CD4-positive, alpha-beta T cell treated with Interleukin-10 for 1 hour (primary cell): ENCODE measurements around the gene SLC44A1.

Source experiments
- DNase-seq: peaks from one replicate; pipeline ENCODE4 v3.0.0-alpha.2; 2020

The SLC44A1 gene

DNA sequence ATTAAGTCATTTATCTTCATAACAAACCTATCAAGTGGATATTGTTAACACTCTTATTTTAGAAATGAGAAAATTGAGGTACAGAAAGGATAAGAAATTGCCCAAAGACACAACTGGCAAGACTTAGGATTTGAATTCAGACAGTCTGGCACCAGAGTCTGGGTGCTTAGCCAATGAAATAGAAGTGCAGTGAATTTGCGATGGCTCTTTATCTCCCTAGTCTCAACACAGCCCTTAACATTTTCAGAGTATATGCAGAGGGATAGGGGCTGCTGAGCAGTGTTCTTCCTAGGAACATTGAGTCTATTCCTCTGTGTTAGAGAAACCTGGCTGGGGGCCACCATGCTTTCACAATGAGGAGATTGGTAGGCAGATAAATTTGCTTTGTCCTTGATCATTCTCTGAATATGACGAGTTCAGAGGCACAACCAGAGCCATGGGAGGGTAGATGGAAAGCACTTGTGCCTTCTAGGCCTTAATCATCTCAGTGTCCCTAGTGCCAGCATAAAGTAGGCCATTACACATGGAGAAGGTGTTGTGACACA lies 197.2 kb downstream of the SLC44A1 start:
- DNase-seq: no peak

DNA sequence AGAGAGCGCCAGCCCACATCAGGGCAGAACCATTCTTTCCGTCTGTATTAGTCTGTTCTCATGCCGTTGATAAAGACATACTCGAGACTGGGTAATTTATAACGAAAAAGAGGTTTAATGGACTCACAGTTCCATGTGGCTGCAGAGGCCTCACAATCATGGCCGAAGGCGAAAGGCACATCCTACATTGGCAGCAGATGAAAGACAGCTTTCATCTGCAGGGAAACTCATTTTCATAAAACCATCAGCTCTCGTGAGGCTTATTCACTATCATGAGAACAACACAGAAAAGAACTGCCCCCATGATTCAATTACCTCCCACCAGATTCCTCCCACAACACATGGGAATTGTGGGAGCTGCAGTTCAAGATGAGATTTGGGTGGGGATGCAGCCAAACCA lies 198.7 kb downstream of the SLC44A1 start:
- DNase-seq: no peak

DNA sequence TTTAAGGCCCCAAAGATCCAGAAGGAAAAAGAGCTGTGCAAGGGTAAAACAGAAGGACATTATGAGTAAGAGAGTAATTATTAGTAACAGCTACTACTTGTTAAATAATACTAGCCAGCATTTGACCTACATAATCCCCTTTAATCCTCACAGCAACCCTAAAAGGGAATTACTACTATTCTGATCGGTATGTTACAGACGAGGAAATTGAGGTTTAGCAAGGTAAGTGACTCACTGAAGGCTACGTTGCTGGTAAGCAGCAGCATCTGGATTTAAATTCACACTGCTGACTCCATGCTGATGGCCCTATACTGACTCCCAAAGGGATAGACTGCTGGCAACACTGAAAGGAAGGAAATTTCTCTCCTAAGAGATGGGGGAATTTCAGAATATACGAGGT lies 199.7 kb downstream of the SLC44A1 start:
- DNase-seq: no peak

DNA sequence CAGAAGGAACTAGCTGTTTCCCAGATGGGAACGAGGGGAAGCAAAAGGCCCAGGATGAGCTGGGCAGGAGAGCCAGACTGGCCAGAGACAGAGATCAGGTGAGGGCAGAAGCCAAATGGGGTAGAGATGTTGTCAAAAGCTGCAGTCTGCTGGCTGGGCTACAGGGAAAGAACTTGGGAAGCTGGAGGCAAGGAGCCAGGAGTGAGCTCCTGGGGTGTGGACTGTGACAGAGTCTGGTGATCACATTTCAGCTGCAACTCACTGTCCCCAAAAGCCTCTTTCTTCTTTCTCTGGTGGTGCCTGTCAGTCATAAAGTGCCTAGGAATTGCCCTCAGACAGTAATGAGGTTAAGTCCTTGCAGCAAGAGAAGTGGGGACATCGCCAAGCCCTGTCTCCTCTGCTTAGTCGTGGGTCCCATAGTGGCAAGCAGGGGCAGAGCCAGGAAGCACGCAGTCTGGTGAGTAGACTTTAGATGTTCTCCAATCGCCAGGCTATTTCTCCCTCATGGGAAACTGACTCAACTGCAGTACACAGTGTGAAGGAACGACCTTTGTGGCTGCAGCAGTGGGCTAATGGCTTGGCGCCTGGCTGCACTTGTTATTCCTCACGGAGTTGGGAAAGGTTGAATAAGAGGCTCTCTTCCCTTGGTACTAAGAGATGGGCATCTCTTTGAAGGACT lies 200.9 kb downstream of the SLC44A1 start:
- DNase-seq: no peak

DNA sequence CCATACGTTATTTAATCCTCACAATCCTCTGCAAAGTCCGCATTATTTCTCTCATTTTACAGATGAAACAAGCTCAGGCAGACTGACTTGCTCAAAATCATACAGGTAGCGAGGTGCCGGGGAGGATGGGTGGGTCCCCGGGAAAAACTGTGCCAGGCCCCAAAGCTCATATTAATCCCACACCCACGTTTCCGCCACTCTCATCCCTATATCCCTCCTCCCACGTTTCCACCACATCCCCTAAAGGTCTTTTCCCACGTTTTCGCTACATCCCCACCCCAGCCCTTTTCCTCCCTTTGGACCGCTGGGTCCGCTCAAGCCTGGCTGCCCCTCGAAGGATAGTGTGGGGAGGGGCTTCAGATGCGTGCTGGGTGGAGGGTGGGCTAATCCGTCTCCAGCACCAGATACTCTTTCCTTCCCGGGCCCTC lies 202.9 kb downstream of the SLC44A1 start:
- no peak for DNase-seq

DNA sequence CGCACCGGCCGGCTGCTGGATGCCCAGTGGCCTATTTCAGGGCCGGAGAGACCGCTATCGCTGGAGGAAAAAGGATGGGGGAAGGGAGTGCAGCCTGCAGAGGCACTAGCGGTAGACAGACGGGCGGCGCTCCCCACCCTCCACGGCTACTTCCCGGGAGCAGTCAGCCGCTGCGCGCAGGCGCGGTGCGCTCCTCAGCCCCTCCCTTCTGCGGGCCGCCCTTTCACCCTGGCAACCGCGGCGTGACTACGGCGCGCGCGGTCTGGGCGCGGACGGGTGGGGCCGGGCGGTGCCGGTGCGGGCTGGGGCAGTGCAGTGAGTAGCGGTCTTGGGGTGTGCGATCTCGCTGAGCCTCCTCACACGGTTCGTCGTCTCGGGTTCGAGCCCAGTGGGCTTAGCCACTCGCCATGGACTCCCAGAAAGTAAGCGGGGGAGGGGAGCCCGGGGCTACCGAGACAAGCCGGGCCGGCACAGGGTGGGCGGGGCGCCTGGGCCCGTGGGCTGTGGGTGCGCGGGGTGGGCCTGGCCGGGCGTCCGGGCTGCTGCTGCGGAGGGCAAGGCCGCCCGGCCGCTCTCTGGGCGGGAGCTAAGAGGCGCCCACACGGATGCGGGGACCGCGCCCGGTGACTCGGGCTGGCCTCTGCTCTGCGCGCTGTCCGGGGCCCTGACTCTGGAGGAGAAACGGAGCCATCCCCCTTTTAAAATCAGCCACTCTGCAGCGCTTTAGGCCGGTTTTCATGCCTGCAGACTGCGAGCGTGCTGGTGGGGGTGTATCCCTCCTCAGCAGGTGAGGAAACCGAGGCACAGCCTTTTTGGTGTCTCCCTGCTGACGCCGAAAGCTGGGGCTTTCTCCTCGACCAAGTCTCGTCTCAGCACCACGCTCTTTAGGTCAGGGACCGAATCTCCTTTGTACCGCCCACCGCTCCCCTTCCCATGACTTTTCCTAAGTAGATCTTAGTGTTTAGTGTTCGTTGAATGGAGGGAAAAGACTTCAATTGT lies 203.7 kb downstream of the SLC44A1 start, which contains the start of gene FSD1L:
Gene FSD1L (plus strand): TSS at position 221 of the 999 bp plus-strand sequence. CDS start 187 bp downstream, at position 408.
- peak; percentile 84 for DNase-seq

DNA sequence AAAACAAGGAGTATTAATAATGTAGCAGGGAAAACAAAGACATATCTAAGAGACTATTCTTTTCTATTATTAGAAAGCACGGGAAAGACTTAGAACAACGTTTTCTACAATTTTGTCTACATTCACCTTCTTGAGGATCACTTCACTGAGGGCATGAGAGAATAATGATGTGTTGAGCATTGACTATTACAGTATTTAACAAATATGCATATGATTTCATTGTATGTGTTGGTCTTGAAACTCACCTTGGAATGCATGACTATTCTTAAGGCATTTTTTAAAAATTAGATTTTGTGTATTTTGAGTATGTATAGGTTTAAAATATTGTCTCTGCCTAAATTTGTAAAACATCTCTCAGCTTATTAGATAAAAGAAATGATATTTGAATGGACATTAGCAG lies 204.6 kb downstream of the SLC44A1 start:
- DNase-seq: no peak

DNA sequence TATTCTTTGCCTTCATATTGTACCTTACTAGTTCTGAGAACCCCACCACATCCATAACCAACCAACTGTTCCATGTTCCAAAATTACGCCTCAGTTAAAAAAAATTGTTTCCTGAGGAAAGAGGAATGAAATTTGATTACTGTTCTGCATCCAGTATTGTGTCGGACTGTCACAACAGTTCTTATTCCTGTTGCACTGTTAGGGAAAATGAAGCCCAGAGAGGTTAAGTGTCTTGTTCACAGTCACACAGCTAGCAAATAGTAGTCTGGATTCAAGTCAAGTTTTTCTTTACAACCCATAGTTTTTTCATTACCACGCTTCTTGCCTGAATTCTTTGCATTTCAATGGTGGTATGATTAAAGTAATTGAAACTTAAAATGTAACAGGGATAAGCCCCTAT lies 207.7 kb downstream of the SLC44A1 start:
- DNase-seq: no peak

DNA sequence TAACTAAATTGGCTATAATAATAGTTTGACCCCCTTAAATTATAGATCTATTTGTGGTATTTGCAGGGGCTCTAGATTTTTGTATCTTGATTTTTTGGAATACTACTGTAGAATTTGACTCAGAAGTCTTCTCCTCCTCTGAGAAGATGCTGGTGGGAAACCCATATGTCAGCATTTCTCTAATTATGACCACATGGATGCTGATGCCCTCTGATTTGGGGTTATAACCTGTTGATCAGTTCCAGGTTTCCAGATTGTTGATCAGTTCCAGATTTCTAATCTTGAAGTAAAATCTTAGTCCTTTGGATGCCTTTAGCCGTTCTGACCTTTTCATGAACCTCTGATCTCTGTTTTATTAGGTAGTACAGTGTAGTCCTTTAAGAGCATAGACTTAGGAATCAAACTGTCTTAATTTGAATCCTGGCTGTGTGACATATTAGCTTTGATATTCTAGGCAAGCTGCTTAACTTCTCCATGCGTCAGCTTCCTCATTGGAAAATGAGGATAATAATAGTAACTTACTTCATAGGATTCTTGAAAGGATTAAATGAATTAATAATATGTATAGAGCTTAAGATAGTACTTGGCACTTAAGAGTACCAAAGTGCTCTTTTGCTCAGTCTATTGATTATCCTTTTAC lies 211.5 kb downstream of the SLC44A1 start:
- no peak for DNase-seq

DNA sequence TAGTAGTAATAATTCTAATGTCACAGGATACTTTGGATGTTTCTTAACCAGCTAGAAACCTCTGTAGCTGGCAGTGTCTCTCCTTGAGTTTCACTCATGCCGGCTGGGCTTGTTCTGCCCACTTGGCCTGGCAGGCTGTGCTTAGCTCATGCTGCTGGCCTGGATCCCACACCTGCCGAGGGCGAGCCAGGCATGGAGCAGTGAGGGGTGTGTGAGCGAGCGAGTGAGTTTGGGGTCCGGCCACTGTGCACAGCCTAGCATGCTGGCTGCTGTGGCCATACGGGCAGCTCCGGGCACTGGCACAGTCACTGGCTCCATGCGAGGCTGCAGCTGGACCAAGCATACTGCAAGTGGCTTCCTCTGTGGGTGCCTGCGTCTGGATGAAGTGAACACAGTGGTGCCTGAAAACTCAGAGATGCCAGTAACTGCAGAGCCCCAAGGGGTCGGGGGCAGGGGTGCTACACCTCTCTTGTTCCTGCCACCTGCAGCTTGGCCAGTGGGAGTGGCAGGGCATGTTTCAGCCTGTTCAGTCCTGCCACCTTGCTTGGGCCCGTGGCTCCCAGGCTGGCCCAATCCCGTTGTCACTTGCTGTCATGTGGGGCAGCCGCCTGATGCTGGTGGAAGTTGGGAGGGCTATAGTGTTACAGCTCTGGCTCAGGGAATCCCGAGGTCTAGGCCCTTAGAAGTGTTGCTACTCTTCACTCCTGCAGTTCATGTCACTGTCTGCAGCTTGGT lies 213.3 kb downstream of the SLC44A1 start:
- DNase-seq: no peak

DNA sequence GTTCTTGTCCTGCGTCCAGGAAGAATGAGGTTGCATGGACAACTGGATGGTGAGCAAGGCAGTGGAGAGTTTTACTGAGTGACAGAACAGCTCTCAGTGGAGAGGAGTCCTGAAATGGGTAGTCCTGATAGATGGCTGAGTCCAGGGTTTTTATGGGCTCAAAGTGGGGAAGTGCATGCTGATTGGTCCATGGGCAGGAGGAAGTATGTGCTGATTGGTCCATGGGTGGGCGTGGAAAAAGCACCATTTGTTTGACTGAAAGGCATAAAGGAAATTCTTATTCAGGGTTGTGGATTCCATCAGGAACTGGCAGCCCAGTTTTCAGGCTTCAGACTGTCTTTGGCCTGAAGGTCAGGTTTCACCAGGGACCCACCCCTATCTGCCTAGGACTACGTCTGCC lies 214.0 kb downstream of the SLC44A1 start:
- DNase-seq: no peak

DNA sequence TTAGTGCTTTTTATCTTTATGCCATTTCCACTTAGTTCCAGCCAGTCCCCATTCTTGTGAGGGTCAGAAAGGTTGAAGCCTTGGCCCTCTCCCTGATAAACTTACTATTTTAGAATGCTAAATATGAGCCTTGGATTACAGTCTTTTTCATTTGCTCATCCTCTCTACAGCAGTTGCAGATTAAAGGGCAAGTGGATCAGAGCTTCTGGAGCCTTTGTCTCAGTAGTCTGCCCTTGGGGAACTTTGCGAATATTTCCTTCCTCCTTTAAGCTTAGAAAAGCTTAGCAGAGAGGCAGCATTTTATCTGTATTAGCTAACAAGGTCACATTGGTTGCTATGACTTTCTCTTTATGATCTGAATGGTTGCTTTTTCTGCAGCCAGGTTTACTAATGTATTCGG lies 214.9 kb downstream of the SLC44A1 start:
- no peak for DNase-seq

DNA sequence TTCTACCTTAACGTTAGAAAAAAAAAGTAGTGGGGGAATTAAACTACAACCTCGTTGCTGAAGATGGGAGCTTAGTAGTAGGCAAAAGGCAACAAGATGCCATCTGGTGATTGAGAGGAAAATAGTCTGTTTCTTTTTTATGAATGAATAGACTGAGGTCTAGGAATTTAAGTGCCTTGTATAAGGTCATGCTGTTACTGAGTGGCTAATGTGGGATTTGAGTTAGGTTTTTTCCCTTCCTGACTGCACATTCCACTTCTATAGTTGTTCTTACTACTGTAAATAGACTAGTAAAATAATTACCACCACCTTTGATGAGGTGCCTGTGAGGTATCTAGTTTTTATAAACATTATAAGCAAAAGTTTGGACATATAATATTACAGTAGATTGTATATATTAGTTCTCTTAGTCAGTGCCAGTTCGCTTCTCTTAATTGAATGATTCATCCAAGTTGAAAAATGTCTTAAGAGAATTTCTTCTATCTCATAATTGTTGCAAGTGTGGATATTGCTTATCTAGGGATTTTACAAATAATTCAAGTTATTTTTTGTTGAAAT lies 222.5 kb downstream of the SLC44A1 start:
- DNase-seq: no peak

DNA sequence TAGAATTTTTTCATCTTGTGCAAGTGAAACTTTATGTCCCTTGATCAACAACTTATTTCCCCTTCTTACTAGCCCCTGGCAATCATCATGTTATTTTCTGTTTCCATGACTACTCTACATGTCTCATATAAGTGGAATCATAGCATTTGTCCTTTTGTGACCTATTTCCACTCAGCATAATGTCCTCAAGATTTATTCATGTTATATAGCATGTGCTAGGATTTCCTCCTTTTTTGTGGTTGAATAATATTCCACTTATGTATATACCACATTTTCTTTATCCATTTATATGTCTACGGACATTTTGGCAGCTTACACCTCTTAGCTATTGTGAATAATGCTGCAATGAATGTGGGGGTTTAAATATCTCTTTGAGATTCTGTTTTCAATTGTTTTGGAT lies 224.4 kb downstream of the SLC44A1 start:
- no peak for DNase-seq

DNA sequence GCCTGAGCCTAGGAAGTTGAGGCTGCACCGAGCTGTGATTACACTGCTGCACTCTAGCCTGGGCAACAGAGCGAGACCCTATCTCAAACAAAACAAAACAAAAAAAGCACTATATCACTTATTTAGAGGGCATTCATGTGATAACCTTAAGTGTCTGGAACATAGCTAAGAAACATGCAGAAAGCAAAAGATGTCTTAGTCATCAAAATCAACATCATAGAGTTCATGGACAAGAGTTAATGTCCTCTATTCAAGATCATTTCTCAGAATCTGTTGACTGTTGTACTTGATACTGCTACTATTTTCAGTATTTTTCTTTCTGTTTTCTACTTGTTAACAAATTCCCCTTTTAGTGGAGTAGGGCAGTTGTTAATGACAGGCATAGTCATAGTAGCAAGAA lies 228.8 kb downstream of the SLC44A1 start:
- no peak for DNase-seq

DNA sequence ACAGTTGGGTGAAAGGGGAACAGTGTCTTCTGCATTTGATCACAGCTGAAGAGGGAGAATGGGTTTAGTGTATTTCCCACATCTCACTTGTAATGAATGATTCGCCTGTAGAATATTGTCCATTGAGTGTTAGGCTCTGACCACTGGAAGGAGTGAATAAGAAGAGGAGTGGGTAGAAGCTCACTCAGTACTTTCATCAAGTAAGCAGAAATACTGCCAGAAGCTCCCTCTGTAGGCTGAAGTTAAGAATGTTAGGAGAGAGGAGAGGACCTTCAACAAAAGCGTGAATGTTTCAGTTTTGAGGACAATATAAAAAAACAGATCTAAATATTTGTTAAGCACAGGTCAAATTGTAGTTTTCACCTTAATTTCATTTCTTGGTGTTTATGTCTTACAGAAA lies 230.9 kb downstream of the SLC44A1 start:
- DNase-seq: no peak

DNA sequence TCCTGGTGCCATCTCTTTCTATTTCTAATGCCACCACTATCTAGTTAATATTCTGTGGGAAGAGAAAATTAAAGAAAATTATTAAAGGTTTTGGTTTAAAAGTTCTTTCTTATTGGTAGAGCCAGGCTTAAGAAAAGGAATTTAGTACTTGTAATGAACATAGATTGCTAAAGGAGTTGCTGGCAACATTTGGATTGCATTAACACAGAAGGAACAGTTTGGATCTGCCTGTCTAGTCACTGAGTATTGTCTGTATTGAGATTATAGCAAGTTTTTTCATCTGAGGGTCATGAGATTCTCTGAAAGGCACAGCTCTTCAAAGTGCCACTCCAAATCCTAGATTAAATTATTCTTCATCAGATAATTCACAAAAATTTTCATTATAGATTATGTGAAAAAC lies 235.4 kb downstream of the SLC44A1 start:
- DNase-seq: no peak

DNA sequence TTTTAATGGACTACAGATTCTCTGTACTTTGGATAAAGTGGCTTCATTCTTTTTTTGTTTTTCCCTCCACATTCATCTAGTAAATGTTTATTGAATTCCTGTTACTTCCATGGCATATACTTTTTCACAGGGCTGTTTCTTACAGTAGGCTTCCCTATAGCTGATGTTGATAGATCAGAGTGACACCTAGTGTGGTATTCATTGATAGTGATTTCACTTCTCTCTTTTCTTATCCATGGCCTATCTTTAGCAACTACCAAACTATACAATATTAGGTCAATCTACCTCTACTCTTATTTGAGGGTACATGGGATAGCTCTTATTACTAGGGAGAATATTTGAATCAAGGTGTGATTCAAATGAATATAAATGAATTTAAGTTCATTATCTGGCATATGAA lies 239.2 kb downstream of the SLC44A1 start:
- no peak for DNase-seq

DNA sequence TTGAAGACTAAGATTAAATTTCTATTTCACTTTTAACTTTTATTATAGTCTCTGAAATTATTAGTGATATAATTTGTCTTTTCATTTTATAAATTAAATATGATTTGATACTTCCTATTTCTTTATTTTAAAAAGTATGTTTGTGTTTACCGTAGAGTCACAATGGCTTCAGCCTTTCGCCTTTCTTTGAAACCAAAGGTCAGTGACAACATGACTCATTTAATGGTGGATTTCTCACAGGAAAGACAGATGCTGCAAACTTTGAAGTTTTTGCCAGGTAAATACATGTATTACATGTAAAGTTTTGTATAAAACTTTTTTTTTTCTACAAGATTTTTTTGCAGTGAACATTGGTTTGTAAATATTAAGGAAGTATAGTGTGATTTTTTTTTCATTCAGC lies 239.8 kb downstream of the SLC44A1 start:
- DNase-seq: no peak

DNA sequence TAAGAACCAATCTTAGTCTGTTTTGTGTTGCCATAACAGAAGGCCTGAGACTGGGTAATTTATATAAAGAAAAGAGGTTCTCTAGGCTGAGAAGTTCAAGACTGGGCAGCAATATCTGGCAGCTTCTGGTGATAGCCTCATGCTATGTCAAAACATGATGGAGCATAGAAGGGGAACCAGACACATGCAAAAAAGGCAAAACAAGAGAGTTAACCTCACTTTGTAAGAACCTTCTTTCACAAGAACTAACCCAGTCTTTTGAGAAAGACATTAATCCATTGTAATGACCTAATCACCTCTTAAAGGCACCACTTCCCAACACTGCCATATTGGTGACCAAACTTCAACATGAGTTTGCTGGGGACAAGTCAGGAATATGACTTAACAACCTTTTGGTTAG lies 240.7 kb downstream of the SLC44A1 start:
- DNase-seq: no peak
